HG03354 (cell line): ENCODE data around the gene CPSF7.
"Not testable (repeated sequence)": the region's sequence is repeated elsewhere in the genome, so short reads cannot be mapped to it uniquely, and the experiment has no call there.

Source experiments
- ATAC-seq: cut with Tn5 transposase; IDR thresholded peaks from one replicate; pipeline ENCODE4 v1.9.1; 2021; ENCODE audit warnings: mild to moderate bottlenecking; ENCODE audit not compliant: unreplicated experiment, poor library complexity, severe bottlenecking

CPSF7 gene

DNA sequence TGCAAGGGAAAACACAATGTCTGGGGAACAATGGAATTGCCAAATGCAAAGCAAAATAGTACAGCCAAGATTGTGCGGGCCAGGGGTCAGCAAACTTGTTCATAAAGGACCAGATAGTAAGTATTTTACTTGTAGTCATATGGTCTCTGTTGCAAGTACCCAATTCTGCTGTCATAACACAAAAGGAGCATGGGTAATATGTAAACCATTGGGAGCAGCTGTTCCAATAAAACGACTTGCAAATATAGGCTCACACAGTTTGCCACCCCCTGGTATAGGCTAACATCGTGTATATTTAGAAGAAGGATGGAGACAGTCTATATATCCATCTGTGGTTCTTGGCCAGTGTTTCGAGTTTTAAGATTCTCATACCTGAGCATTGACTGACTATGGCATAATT is 15.7 kb upstream of the CPSF7 start:
- ATAC-seq, result no peak

DNA sequence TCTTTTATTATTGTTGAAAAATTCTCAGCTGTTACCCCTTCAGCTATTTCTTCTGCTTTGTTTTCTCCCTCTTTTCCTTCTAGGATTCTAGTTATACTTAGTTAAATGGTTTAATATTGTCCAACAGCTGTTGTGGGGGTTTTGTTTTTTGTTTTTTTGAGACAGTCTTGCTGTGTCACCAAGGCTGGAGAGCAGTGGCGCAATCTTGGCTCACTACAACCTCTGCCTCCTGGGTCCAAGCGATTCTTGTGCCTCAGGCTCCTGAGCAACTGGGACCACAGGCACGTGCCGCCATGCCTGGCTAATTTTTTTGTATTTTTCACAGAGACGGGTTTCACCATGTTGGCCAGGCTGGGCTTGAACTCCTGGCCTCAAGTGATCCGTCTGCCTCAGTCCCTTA is 12.8 kb upstream of the CPSF7 start:
- ATAC-seq, result no peak

DNA sequence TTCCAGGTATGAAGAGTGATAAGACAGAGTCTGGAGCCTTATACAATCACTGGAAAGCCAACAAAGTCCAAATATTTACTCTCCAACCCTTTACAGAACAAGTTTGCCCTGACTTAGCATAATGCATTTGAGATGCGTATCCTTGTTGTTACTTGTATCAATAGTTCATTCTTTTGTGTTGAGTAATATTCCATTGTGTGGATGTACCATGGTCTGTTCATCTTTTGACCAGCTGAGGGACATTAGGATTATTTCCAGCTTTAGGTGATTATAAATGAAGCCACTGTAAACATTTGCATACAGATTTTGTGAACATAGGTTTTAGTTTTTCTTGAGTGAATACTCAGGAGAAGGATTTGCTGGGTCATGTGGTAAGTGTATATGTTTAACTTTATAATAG is 9.8 kb upstream of the CPSF7 start:
- ATAC-seq, result no peak

DNA sequence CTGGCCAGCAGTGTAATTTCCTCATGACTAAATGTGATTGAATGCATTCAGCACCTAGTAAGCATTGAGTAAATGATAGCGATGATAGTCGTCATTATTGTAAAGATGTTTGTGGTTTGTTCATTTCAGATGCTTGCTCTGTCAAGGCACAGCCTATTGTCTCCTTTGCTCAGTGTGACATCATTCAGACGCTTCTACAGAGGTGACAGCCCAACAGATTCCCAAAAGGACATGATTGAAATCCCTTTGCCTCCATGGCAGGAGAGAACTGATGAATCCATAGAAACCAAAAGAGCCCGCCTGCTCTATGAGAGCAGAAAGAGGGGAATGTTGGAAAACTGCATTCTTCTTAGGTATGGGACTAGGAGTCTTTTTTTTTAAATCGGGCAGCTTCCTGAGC is 7.7 kb upstream of the CPSF7 start:
- ATAC-seq, result no peak

DNA sequence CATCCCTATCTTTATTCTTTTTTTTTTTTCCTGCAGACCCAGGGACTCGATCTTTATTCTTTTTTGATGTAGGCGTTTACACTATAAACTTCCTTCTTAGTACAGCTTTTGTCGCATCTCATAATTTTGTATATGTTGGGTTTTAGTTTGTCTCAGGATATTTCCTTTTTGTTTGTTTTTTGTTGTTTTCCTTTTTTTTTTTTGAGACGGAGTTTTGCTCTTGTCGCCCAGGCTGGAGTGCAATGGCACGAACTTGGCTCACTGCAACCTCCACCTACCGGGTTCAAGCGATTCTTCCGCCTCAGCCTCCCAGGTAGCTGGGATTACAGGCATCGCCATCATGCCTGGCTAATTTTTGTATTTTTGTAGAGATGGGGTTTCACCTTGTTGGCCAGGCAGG is 1.1 kb upstream of the CPSF7 start:
- ATAC-seq, result not testable (repeated sequence)

DNA sequence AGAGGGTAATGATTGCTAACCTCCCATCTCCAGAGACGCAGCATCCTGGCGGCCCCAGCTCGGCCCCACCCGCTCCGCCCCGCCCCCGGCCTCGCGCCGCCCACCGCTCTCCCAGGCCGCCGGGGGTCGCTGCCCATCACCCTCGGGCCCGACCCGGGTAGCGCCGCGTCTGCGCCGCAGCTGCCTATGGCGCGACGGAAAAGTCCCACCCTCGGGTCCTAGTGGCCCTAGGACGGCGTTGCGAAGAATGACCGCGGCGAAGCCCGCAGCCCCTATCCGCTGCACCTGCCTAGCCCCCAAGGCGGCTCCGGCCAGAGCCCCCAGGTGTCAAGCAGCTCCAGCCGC is 457 bp downstream of the CPSF7 start:
- ATAC-seq, result peak; percentile 70

DNA sequence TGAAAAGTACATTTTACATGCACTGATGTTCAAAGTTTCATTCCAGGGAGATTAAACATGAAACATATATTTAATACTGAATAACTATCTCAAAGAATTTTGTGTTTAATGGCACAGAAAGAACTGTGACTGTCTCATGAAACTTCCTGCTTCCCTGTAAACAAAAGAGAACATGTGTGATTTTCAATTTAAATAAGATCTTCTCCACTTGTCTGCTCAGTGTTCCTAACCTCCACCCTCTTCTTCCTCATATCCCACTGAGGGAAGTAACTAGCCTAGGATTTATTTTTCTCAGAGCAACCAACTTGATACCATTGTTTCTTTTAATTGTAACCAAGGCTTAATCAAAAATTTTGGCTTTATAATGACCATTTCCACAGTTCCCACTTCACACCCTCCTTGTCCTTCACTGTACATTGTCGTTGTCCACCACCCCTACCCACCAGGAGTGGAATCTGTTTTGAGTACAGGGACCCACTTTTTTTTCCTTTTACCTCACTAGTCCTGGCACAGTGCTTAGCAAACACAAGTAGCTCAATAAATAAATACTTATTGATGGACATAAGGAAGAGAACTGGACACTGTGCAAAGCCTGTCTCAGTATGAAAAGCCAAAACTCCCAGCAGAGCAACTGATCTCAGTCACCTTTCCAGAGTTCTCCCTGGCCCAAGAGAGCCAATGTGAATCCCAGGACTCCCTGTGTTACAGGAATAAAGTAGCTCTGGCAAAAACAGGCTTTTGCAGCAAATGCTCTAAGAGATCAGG is 4.2 kb downstream of the CPSF7 start:
- no peak for ATAC-seq

DNA sequence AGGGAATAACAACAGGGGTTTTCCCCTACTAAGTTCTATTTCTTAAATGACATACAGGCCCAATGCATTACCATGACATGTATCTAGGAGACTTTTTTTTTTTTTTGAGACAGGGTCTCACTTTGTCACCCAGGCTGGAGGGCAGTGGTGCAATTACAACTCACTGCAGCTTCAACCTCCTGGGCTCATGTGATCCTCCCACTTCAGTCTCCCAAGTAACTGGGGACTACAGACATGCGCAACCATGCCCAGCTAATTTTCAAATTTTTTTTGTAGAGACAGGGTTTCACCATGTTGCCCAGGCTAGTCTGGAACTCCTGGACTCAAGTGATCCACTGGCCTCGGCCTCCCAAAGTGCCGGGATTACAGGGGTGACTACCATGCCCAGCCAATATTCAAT is 7.5 kb downstream of the CPSF7 start:
- no peak for ATAC-seq

DNA sequence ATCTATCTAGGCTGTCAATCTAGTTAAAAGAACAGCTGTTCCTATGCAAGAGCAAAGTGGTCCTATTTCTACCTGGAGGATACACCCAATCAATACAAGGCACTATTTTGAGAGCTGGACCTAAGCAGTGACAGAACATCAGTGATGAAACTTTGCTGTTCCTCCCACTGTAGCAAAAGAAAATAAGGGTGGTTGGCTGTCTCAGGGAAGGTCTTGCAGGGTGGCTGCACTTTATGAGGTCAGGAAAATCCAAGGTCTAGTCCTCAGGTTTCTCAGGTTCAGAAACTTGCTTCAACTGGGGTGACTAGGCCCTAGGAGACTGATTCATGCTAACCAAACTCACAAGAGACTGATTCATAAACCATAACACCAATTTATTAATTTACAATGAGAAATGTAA is 11.6 kb downstream of the CPSF7 start:
- no peak for ATAC-seq

DNA sequence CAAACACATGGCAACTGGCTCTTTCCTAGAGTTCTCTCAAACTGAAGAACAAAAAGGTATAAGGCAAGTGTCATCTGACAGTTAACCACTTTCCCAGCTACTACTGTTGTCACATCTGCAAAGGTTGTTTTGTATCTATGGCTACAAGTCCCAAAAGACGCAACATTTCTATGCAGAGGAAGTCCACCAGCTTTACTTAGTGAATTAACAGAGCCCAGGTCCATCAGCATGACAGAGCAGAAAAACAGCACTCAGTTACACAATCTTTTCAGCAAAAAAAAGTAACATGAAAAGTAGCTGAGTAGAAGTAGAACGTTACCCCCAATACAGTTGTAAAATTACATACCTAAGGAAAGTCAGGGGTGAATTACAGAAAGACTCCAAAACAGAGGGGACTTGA is 12.1 kb downstream of the CPSF7 start:
- ATAC-seq, result no peak

DNA sequence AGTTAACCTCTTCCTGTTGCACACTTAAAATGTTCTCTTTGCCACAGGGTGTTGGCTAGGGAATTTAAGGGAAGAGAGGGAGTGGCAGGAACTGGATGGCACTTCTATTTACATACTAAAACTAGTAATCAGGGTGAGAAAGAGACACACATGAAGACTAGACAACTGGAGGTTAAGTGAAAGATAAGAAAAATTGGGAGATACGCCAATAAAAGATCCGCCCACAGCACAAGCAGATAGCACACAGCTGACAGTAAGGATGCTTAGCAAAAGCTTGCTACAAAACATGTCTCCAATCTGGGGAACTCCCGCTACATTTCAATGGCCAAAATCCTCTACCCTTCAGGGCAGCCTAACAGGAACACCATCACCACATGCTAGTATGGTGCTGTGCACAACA is 12.8 kb downstream of the CPSF7 start:
- no peak for ATAC-seq

DNA sequence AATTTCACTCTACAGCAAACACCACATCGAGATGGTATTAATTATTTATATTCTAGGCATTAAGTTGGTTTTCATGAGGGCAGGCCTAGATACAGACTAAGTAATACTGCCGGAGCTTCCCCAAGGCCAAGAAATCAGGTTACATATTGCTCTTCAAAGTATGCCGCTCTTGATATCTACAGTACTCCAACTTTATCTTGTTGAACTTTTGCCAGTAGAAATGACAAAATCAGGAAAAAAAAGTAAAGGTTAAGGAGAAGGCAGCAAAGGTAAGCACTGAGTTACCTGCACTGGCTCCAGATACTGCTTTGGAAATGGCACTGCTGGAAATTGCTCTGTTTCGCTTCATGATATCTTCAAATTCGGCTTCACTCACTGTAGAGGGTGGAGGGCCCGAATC is 14.4 kb downstream of the CPSF7 start:
- no peak for ATAC-seq

DNA sequence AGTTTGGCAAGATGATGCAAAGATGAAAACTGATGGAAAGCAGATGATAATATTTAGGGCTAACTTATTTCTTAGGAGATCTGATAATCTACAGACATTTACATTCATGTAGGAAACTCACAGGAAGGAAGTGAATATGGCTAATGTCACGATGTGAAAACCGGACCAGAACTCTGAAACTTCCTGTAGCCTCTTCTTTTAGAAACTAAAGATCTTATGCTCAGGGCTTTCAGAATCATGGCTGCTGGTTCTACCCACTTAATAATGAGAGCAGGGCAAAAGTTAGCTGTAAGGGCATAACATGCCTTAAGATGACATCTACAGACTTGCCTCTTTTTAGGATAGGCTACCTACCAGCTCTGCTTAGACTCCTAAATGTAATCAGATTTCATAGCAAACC is 15.2 kb downstream of the CPSF7 start:
- no peak for ATAC-seq

DNA sequence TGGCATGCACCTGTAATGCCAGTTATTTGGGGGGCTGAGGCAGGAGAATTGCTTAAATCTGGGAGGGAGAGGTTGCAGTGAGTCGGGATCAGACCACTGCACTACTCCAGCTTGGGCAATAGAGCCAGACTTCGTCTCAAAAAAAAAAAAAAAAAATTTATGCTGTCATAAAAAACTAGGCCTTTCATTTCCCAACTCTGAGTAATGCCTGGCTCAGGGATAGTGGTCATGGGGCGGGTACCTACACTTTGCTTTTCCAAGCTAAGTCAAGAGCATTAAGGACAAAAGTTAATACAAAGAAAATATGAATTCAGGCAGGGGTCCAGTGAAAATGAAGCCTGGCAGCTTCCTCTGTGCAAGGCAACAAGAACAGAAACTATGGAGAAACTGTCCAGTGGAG is 16.3 kb downstream of the CPSF7 start:
- no peak for ATAC-seq

DNA sequence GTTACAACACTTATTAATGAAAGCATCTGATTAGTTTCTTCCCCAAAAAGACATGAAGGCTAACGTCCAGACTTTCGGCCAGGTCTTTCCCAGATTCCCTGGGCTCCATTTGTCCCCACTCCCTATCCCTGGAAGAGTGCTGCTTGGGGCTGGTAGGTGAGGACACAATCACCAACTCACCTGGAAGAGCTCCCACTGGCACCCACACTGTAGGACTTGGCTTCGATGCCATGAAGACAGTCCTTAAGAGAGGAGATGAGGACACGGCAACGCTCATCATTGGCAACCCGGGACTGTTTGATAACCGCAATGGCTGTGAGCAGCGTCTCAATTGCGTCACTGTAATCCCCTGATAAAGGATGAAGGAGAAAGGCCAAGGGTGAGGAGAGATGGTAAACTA is 18.2 kb downstream of the CPSF7 start:
- no peak for ATAC-seq

DNA sequence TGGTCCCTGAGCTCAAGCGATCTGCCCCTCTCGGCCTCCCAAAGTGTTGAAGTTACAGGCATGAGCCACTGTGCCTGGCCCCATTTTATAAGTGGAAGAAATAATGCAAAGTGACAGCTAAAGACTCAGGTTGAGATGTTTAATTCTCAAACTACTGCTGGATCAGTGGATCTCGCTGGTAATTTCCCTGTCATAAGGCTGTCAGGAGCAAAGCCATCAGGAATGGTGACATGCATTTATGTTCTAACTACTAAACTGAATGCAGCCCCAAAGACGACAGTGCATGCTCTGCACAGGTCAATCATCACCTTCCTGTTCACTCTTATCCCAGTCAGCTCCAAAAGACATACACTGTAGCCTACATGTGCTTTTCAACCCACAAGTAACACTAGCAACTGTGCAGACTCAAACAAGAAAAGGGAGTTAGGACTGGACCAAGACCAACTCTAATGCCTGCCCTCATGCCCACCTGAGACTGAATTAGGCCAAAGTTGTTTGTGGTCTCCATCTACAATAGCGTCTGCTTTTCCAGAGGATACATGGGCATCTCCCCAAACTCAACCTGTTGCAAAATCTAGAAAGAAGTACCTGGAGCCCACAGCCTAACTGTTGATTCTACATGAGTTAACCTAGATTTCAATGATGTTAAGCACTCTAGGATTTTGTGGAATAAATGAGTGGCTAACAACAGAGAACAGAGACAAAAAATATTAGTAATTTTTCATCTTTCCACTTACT is 22.6 kb downstream of the CPSF7 start:
- ATAC-seq, result no peak

DNA sequence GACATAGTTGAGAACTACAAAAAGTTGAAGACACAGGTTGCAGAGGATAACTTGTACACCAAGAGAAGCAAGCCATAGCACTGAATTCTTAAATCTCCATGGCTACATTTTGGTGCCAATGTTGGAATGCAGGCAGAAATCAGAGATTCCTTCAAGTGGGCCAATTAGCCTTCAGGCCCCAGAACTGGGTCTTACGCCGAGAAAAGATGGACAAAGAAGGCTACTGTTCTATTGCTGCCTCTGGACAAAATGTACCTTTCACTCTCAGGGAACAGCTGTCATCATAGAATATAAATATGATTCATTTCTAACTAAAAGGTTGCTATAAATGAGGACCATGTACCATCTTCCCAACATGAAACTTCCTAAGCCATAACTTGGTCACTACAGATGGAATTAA is 23.7 kb downstream of the CPSF7 start:
- no peak for ATAC-seq

DNA sequence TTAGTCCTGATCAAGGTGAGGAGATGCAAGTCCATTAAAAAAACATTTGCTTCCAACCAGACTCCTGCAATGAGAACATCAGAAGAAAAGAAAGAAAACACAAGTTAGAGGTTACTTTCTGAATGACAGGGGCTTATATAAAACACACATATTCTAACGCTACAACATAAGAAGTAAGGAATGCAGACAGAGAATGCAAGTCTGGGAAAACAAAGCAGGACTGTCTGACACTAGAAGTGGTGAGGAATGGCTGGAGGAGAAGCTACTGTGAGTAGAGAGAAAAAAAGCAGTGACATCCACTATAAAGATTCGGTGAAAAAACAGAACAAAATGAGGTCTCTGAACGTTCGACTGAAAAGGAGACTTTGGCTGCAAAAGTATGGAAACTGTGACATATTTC is 25.1 kb downstream of the CPSF7 start:
- ATAC-seq, result no peak

DNA sequence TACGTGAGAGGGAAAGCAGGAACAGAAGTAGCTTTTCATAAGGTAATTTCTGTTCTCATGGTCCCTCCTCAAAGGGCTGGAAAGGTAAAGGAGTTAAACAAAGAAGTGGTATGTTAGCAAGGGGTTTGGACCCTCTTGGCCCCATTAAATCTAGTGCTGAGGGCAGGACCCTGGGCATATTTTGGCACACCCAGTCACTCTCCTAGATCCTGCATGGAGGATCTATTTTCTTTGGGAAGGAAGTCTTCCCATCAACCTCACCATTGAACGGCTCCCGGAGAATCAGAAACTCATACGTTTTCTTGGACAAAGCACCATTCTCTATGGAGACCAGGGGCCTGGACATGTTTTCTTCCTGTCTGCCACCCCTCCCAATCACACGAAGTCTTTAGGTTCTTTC is 25.7 kb downstream of the CPSF7 start:
- no peak for ATAC-seq

DNA sequence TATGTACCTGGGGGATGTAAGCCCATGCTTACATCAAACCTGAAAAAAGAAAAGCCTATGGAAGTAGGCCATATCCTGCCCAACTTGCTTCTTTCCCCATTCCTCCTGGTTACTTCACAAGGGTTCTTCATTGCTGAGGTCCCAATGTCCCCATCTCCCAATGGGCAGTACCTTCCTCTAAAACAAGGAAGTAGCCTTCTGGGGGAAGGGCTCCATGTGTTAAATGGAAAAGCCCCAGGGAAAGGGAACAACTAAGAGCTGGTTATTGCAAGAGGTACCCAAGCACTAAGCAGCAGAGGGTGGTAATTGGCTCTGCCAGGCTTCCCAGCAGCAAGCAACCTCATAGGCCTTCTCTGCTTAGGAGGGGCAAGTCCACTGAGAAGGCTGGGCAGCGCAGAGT is 26.1 kb downstream of the CPSF7 start:
- ATAC-seq, result no peak

DNA sequence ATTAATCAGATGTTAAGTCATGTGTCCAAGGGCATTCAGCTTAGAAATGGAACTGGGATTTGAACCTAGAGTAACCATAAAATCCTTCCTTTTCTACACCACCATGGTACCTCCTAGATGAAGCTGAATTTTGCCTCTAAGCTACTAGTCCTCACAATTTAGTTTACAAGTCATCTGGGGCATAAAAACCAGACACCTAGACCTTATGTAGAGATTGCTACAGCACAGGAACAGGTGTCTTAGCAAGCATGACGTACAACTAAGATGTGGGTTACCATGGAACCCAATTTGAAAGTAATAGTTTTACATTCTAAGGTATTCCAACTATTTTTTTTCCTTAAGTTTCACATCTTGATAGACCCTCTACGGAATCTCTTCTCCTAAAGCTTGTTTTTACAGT is 28.2 kb downstream of the CPSF7 start:
- ATAC-seq, result no peak

DNA sequence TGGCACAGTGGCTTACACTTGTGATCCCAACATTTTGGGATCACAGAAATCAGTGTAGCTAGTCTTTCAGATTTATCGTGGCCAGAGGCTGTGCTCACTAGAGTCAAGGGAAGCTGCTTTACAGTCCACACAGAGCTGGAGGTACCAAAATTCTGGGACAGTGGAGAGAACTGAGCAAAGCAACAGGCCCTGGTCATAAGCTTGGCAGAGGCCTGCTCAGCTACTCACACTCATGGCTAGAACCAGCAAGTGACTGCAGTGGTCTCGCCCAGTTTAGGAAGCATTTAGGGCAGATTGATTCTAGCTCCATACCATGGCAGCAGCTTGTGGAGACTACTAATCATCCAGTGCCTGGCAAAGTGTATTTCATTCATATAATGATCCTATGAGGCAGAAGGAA is 28.6 kb downstream of the CPSF7 start:
- ATAC-seq, result no peak
